OCI-LY1 (cell line): Measurements from ENCODE around the gene IVD.

Experiments
- H2AFZ ChIP-seq: fragments of 200-600 bp; sonication (generic), shearing (Covaris generic); 2 replicates; pipeline ENCODE4 v1.6.0; 2014; ENCODE audit warnings: antibody characterized with exemption, mild to moderate bottlenecking, low read length
- H3F3A ChIP-seq: fragments of 200-600 bp; sonication (generic), shearing (Covaris generic); 2 replicates; pipeline ENCODE4 v1.6.0; 2014; ENCODE audit warnings: mild to moderate bottlenecking, antibody characterized with exemption, low read length, moderate library complexity; ENCODE audit not compliant: insufficient read depth
- H3K27ac ChIP-seq: fragments of 200-600 bp; sonication (generic); 2 replicates; pipeline ENCODE4 v1.5.1; 2014; ENCODE audit warnings: low read length, mixed run types, mild to moderate bottlenecking, low read depth; ENCODE audit not compliant: poor library complexity, severe bottlenecking
- H3K27me3 ChIP-seq: fragments of 200-600 bp; sonication (generic); 2 replicates; pipeline ENCODE4 v1.6.0; 2014; ENCODE audit warnings: antibody characterized with exemption, mild to moderate bottlenecking, low read length, moderate library complexity; ENCODE audit not compliant: insufficient read depth
- H3K36me3 ChIP-seq: fragments of 200-600 bp; sonication (generic); 2 replicates; pipeline ENCODE4 v1.6.1; 2014; ENCODE audit warnings: mild to moderate bottlenecking, antibody characterized with exemption, low read length, moderate library complexity, mixed read lengths; ENCODE audit not compliant: insufficient read depth
- H3K4me1 ChIP-seq: fragments of 200-600 bp; sonication (generic); 2 replicates; pipeline ENCODE4 v1.5.1; 2014; ENCODE audit warnings: mild to moderate bottlenecking, low read length, moderate library complexity; ENCODE audit not compliant: insufficient read depth, severe bottlenecking
- H3K4me2 ChIP-seq: fragments of 200-600 bp; sonication (generic), shearing (Covaris generic); 2 replicates; pipeline ENCODE4 v1.6.1; 2014; ENCODE audit warnings: low read length
- H3K4me3 ChIP-seq: fragments of 200-600 bp; sonication (generic); 2 replicates; pipeline ENCODE4 v1.5.1; 2014; ENCODE audit warnings: low read length, low read depth, mild to moderate bottlenecking, mixed read lengths; ENCODE audit not compliant: poor library complexity, severe bottlenecking
- H3K79me2 ChIP-seq: fragments of 200-600 bp; shearing (Covaris generic); 2 replicates; pipeline ENCODE4 v1.6.1; 2016; ENCODE audit warnings: mixed run types, low read length, mixed read lengths; ENCODE audit not compliant: insufficient read depth
- H3K9ac ChIP-seq: fragments of 200-600 bp; sonication (generic), shearing (Covaris generic); 2 replicates; pipeline ENCODE4 v1.6.1; 2014; ENCODE audit warnings: mild to moderate bottlenecking, low read length, mixed read lengths
- H3K9me2 ChIP-seq: fragments of 200-600 bp; sonication (generic), shearing (Covaris generic); 2 replicates; pipeline ENCODE4 v1.6.1; 2014; ENCODE audit warnings: low read depth, mild to moderate bottlenecking, low read length, mixed read lengths
- H3K9me3 ChIP-seq: fragments of 200-600 bp; shearing (Covaris generic); 2 replicates; pipeline ENCODE4 v1.6.1; 2014; ENCODE audit warnings: low read length, mixed read lengths
- H4K20me1 ChIP-seq: fragments of 200-600 bp; sonication (generic), shearing (Covaris generic); 2 replicates; pipeline ENCODE4 v1.6.0; 2016; ENCODE audit warnings: mild to moderate bottlenecking, low read length; ENCODE audit not compliant: insufficient read depth
- EZH2 ChIP-seq: fragments of 200-600 bp; sonication (generic), shearing (Covaris generic); IDR thresholded peaks from 2 replicates; pipeline ENCODE4 v1.8.0; 2017; ENCODE audit warnings: borderline replicate concordance, mixed run types, mild to moderate bottlenecking, antibody characterized with exemption, low read length, moderate library complexity, mixed read lengths
- TF ChIP-seq, protein P1 (sequence below): fragments of 200-600 bp; sonication (generic), shearing (Covaris generic); IDR thresholded peaks from 2 replicates; pipeline ENCODE4 v1.5.1; 2017; ENCODE audit warnings: mild to moderate bottlenecking, antibody characterized with exemption, low read length, moderate library complexity, mixed read lengths

The IVD gene

DNA sequence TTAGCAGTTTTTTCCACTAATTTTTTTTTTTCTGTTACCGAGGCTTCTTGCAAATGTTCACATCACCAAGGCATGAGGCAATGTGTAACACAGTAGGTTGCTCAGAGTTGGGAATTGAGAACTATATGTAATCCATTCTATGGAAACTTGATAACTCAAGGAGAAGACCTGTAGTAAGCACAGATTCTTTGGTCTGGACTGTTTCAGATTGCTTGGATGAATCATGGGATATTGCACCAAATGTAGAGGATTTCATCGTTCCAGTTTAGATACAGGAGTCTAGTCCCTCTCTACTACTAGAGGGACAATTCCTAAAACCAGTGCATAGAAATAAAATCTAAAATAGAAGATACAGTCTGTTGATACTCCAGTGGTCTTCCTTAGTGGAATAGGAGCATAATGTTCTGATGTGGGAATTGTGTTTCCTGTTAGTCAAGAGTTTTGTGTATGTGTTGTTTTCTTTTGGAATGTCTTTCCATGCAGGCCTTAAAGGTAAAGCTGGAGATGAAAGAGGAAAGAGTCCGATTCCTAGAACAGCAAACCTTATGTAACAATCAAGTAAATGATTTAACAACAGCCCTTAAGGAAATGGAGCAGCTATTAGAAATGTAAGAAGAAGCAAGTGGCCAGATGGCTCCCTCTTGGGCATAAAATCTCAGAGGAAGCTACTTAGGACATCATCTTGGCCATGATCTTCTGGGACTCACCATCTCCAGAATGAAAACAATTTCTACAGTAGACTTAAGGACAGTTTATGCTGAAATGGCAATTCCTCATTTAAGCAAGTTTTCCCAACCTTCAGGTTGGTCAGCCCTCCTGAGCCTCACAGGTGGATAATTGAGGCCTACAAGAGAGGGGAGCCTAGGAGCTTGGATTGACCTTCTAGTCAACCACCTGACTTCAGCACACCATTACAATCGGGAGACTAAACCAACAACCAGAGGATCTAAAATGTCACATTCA lies 12.3 kb upstream of the IVD start:
- Histone ChIP-seq H3K9ac (no peak overlapping the region), H3K27ac (no peak overlapping the region), H4K20me1 (no peaks in the 10 kb centered on the region), H3K27me3 (no peaks in the 10 kb centered on the region), H3K4me3 (no peak overlapping the region), H3K9me2 (no peaks in the 10 kb centered on the region), H3K4me1 (peaks cover 7% of the 10 kb centered on the region), H3F3A (no peaks in the 10 kb centered on the region), H3K36me3 (peaks cover 62% of the 10 kb centered on the region), H3K4me2 (no peak overlapping the region), H3K79me2 (no peaks in the 10 kb centered on the region), H3K9me3 (no peaks in the 10 kb centered on the region), H2AFZ (no peak overlapping the region)
- no peak for TF ChIP-seq EZH2
- TF ChIP-seq, protein P1, sequence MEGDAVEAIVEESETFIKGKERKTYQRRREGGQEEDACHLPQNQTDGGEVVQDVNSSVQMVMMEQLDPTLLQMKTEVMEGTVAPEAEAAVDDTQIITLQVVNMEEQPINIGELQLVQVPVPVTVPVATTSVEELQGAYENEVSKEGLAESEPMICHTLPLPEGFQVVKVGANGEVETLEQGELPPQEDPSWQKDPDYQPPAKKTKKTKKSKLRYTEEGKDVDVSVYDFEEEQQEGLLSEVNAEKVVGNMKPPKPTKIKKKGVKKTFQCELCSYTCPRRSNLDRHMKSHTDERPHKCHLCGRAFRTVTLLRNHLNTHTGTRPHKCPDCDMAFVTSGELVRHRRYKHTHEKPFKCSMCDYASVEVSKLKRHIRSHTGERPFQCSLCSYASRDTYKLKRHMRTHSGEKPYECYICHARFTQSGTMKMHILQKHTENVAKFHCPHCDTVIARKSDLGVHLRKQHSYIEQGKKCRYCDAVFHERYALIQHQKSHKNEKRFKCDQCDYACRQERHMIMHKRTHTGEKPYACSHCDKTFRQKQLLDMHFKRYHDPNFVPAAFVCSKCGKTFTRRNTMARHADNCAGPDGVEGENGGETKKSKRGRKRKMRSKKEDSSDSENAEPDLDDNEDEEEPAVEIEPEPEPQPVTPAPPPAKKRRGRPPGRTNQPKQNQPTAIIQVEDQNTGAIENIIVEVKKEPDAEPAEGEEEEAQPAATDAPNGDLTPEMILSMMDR = no peak

GRCh38 chr15:40397688-40398412 lies 7.7 kb upstream of the IVD start:
- Histone ChIP-seq H3K36me3 (peaks cover 18% of the 10 kb centered on the region), H3K79me2 (no peaks in the 10 kb centered on the region), H3K4me3 (no peak overlapping the region), H3K9me3 (no peaks in the 10 kb centered on the region), H3K4me2 (peak overlapping the region; percentile 32), H4K20me1 (no peaks in the 10 kb centered on the region), H2AFZ (no peak overlapping the region), H3K27ac (no peak overlapping the region), H3K9me2 (no peaks in the 10 kb centered on the region), H3K4me1 (peaks cover 15% of the 10 kb centered on the region), H3K9ac (no peak overlapping the region), H3K27me3 (no peaks in the 10 kb centered on the region), H3F3A (0 out of 2 replicates have a peak, but pooled peaks cover 3% of the 10 kb centered on the region)
- TF ChIP-seq, protein P1 = no peak
- TF ChIP-seq EZH2 = no peak

- 0 out of 2 replicates have a peak, but pooled peaks cover 3% of the 10 kb centered on the region for H3F3A ChIP-seq
- no peaks in the 10 kb centered on the region for H3K79me2 ChIP-seq
- no peaks in the 10 kb centered on the region for H4K20me1 ChIP-seq
- H3K4me2 ChIP-seq = peak overlapping the region; percentile 32
- H3K9me2 ChIP-seq = no peaks in the 10 kb centered on the region
- H2AFZ ChIP-seq = no peak overlapping the region
- TF ChIP-seq, protein P1 = no peak
- no peak for TF ChIP-seq EZH2
- peaks cover 15% of the 10 kb centered on the region for H3K4me1 ChIP-seq
- no peak overlapping the region for H3K9ac ChIP-seq
- no peaks in the 10 kb centered on the region for H3K9me3 ChIP-seq
- H3K36me3 ChIP-seq = peaks cover 12% of the 10 kb centered on the region
- H3K27me3 ChIP-seq = no peaks in the 10 kb centered on the region
- H3K4me3 ChIP-seq = no peak overlapping the region
- no peak overlapping the region for H3K27ac ChIP-seq
Observed at GRCh38 chr15:40398413-40398873, 7.2 kb upstream of the IVD start.
